GM21381 (cell line): ENCODE results near the gene CROT.
A peak's percentile ranks its signal among the peaks of the same experiment; 100 is the strongest.
"Not testable (repeated sequence)": the region's sequence is repeated elsewhere in the genome, so short reads cannot be mapped to it uniquely, and the experiment has no call there.

ENCODE experiments used
- ATAC-seq: cut with Tn5 transposase; IDR thresholded peaks from one replicate; pipeline ENCODE4 v1.9.1; 2021; ENCODE audit warnings: mild to moderate bottlenecking, moderate library complexity; ENCODE audit not compliant: unreplicated experiment

Gene CROT, protein sequence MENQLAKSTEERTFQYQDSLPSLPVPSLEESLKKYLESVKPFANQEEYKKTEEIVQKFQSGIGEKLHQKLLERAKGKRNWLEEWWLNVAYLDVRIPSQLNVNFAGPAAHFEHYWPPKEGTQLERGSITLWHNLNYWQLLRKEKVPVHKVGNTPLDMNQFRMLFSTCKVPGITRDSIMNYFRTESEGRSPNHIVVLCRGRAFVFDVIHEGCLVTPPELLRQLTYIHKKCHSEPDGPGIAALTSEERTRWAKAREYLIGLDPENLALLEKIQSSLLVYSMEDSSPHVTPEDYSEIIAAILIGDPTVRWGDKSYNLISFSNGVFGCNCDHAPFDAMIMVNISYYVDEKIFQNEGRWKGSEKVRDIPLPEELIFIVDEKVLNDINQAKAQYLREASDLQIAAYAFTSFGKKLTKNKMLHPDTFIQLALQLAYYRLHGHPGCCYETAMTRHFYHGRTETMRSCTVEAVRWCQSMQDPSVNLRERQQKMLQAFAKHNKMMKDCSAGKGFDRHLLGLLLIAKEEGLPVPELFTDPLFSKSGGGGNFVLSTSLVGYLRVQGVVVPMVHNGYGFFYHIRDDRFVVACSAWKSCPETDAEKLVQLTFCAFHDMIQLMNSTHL

GRCh38 chr7:87345166-87345927, at the start of gene CROT:
Gene CROT, plus strand, starts transcription at chr7:87345664. Its CDS starts 3,405 bp downstream, at chr7:87349069.
- peak; percentile 97 for ATAC-seq

DNA sequence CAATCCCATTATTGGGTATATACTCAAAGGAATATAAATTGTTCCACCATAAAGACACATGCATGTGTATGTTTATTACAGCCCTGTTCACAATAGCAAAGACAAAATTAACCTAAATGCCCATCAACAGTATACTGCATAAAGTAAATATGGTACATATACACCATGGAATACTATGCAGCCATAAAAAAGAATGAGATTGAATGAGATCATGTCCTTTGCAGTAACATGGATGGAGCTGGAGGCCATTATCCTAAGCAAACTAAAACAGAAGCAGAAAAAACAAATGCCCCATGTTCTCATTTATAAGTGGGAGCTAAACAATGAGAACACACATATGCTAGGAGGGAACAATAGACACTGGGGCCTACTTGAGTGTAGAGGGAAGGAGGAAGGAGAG, 44.7 kb upstream of the CROT start:
- no peak for ATAC-seq

DNA sequence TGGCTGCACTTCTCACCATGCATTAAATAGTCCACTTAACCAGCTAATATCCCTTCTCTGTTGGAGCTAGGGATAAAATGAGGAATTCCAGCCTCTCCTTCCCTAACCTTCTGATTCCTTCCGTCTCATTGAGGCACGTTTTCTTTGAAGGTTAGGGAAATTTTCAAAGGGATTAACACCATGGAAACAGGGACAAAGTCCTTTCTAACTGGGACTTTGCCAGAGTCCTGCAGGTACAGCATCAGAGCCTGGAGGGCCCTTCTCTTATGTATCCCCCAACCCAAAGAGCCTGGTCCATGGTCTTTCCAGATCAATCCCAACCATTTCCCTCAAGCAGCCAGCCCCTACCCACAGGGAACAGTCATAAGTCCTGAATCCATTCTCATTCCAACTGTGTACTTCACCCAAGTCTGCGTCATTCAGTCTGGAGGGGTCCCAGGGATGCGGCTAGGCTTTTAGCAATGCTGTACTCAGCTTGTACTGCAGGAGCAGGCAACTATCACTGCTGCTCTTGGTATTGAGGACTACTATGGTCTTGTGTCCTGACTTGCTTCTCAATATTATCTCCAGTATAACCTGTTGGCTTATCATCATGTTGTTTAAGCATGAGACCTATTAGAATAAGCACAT, 34.6 kb upstream of the CROT start:
- ATAC-seq: no peak

GRCh38 chr7:87312215-87312865, 33.1 kb upstream of the CROT start:
- peak; percentile 72 for ATAC-seq

DNA sequence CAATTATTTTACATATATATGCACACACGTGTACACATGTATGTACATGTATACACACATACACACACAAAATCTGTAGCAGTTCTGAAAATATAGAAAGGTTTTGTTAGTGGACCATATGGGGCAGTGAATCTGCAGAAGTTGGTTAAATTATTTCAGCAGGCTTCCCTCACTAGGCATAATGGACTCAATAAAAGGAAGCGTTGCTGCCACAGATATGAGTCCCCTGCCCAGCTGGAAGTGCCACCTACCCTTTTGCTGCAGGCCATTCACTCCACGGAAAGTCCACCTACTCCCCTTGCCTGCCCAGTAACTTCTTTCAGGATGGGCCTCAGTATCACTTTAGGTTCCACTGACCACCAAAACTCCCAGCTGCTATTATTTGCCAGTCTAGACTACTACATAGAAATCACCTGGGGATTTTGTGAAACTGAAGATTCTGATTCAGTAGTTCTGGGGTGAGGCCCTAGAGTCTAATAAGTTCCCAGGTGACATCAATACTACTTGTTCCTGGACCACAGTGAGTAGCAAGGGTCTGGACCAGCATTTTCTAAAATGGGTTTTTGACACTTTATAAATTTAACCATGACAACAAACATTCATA, 29.3 kb upstream of the CROT start:
- peak; percentile 87 for ATAC-seq

DNA sequence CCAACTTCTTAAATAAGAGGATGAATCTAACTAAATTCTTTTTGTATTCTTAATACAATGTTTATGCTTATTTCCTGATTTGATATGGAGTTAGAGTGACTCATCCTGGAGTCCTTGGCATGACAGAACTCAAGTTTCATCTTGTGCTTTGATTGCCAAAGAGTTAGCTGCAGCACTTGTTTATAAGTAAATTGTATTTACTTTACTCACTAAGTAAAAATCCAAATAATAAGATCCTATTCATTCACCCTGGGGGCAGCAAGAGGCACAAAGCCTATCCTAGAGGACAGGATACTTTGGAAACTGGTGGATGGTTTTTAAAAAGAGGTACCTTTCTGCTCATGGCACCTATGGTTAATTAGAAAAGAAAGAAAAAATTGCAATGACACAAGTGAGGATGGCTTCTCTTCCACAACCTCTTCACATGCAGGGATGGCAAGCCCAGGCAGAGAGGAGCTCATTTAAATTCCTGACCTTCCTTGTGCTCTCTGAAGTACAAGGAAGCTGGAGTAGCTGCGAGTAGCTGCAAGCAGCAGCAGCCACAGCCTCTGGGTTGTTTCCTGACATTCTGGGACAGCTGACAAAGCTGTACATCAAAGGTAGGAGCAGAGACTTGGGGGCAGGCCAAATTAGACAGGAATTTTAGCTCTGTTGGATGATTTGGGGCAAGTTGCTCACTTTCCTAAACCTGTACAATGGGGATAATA, 28.5 kb upstream of the CROT start:
- ATAC-seq: no peak

DNA sequence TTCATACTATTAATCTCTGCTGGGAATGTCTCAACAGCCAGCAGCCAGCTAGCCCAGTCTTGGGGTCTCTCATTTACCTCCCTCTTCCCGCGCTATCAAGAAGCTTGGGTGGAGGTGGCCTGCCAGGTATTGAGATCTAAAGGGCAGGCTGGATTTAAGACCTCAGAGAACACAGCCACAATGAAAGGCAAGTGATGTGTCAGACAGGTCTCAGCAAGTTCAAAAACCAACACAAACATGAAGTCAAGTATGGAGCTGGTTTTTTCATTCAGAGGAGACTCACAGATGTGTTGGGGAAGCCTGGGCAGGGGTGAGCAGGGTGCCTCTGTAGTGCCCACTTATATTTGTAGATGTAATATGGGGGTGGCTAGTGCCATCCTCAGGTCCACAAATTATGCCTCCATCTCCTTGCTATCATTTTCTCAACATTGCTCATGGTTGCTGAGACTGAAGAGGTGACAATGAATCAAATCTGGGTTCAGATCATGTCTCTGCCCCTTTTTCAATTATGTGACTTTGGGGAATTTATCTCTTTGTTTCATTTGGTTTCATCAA, 27.7 kb upstream of the CROT start:
- ATAC-seq: no peak

DNA sequence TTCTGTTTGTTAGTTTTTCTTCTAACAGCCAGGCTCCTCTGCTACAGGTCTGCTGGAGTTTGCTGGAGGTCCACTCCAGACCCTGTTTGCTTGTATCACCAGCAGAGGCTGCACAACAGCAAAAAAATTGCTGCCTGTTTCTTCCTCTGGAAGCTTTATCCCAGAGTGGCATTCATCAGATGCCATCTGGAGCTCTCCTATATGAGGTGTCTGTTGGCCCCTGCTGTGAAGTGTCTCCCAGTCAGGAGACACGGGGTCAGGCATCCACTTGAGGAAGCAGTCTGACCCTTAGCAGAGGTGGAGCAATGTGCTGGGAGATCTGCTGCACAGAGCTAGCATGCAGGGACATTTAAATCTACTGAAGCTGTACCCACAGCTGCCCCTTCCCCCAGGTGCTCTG, 26.7 kb upstream of the CROT start:
- ATAC-seq: no peak

GRCh38 chr7:87319154-87319581, 26.3 kb upstream of the CROT start:
- ATAC-seq: not testable (repeated sequence)

DNA sequence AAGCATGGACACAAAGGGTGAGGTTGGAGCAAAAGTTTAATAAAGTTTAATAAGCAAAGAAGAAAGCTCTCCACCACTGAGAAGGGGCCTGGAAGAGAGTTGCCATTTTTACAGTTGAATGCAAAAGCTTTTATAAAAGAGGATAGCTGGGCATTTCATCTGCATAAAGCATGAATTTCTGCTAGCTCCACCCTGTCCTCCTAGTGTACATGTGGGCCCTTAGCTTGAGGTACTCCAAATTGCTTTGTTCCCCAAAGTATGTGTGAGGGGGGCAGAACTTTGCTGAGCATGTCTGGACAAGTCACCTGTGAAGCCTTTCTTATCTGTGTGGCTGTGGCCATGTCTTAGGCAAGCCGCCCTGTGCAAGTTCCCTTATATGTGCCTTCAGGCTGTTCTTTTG, 22.6 kb upstream of the CROT start:
- no peak for ATAC-seq

GRCh38 chr7:87325576-87326370, 19.7 kb upstream of the CROT start:
- ATAC-seq: no peak

GRCh38 chr7:87328281-87328680, 17.2 kb upstream of the CROT start:
- ATAC-seq: no peak

GRCh38 chr7:87330316-87330715, 15.1 kb upstream of the CROT start:
- ATAC-seq: no peak

DNA sequence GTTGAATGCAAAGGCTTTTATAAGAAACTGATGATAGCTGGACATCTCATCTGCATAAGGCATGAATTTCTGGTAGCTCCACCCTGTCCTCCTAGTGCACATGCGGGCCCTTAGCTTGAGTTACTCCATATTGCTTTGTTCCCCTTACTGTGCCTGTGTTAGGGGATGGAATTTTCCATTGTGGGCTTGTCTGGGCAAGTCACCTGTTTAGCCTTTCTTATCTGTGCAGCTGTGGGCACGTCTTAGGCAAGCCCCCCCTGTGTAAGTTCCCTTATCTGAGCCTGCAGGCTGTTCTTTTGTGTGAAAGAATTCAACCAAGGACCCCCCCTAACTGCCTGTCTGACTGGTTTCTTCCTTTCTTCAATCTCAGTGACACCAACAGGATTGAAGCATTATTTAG, 14.5 kb upstream of the CROT start:
- no peak for ATAC-seq

- ATAC-seq: no peak
Observed at GRCh38 chr7:87331687-87332252, 13.7 kb upstream of the CROT start.

DNA sequence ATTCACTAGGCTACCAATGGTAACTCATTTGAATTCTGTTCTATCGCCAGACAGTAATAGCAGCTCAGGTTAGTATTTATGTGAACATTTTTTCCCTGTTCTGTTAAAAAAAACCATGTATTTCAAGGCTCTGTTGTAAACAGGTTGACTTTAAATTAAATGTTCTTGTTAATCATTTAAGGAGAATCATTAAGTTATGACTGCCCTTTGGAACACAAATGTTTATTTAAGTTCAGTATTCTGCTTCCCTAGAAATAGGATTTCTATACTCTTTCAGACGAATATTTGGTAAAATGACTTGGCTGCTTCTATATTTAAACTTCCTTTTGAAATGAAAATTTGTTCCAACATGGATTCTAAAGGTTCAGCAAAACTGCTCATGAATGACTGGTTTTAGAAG, 13.1 kb upstream of the CROT start:
- no peak for ATAC-seq

DNA sequence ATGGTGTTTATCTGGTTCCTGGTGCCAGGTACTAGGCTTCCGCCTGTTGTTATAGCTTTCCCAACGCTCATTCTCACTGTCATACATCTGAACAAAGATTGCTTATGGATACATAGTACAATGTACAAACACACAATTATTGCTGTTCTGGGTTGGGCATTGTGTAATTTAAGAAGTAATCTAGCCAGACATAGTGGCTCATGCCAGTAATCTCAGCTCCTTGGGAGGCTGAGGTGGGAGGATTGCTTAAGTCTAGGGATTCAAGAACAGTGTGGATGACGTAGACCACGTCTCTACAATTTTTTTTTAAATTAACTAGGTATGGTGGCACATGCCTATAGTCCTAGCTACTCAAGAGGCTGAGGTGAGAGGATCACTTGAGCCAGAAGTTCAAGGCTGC, 9.3 kb upstream of the CROT start:
- ATAC-seq: no peak

DNA sequence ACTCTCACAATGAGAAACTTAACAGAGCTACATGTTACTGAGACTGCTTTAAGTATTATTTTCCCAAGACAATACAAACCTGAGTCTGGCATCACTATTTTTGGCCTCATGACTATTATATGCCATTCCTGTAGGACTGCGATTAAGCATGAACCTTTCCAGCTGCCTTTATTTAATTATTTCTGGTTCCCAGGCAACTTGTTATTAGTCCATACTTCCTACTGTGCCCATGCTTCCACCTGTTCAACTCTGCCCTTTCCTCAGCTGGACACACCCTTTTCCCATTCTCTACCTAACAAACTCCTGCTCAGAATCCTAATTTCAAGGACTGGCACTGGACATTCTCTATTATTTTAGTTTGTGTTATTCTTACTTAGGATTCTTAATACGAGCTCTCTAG, 8.1 kb upstream of the CROT start:
- no peak for ATAC-seq
